Activated CD8-positive, alpha-beta T cell treated with anti-CD3 and anti-CD28 coated beads for 36 hours (primary cell): ENCODE results near the gene MYO9B. TPM values are rescaled to one million over a fixed set of nuclear protein-coding genes. Genes with fewer than 3 reads are reported as not detected.
A peak's percentile ranks its signal among the peaks of the same experiment; 100 is the strongest.

Experiments used
- ATAC-seq: fragments of 200-7000 bp; cut with Tn5 transposase; one replicate; pipeline ENCODE4 v1.10.0; 2021; ENCODE audit warnings: mild to moderate bottlenecking, moderate library complexity
- CTCF ChIA-PET: fragments of 350-600 bp; sonication (Branson Sonifier 250); formaldehyde crosslinking; loops from one replicate; lab custom pipeline; 2021; ENCODE audit warnings: antibody characterized with exemption; lab: Charles Lee
- POLR2A ChIA-PET: fragments of 350-600 bp; sonication (Branson Sonifier 250); formaldehyde crosslinking; loops from one replicate; lab custom pipeline; 2021; ENCODE audit warnings: antibody characterized with exemption; lab: Charles Lee
- DNase-seq: peaks from one replicate; pipeline ENCODE4 v3.0.0-alpha.2; 2020
- H3K27ac Mint-ChIP-seq: one replicate; pipeline ENCODE4 v1.8.0; 2021; ENCODE audit warnings: mild to moderate bottlenecking, mixed read lengths
- H3K27me3 Mint-ChIP-seq: one replicate; pipeline ENCODE4 v1.8.0; 2021; ENCODE audit warnings: mixed read lengths
- H3K36me3 Mint-ChIP-seq: one replicate; pipeline ENCODE4 v1.8.0; 2021; ENCODE audit warnings: low read depth, mixed read lengths
- H3K4me1 Mint-ChIP-seq: one replicate; pipeline ENCODE4 v1.8.0; 2021; ENCODE audit warnings: low read depth, mixed read lengths
- H3K4me3 Mint-ChIP-seq: one replicate; pipeline ENCODE4 v1.8.0; 2021; ENCODE audit warnings: mild to moderate bottlenecking, moderate library complexity, mixed read lengths
- H3K9me3 Mint-ChIP-seq: one replicate; pipeline ENCODE4 v1.8.0; 2021; ENCODE audit warnings: mixed read lengths
- CTCF ChIP-seq: fragments of 200-600 bp; IDR thresholded peaks from one replicate; pipeline ENCODE4 v1.8.0; 2022; ENCODE audit warnings: antibody characterized with exemption, mild to moderate bottlenecking
- intact Hi-C: fragments of 100-400 bp; cut with micrococcal nuclease; formaldehyde crosslinking; loops from one replicate; pipeline ENCODE4 v1.10.0; 2022
- total RNA-seq, 2 experiments: library from RNA; stranded (reverse); gene quantifications; one replicate each; pipeline ENCODE4 v1.2.3, GENCODE V29; 2021

Gene MYO9B
- total RNA-seq, 2 experiments from 2014 or later, result 111 to 112 TPM

GRCh38 chr19:17220207-17220758 is 144.7 kb downstream of the MYO9B start:
- Mint-ChIP-seq H3K4me1 (peaks cover 8% of the 10 kb centered on the region), H3K27me3 (no peaks in the 10 kb centered on the region), H3K36me3 (peaks cover 24% of the 10 kb centered on the region), H3K9me3 (no peaks in the 10 kb centered on the region), H3K4me3 (no peak overlapping the region), H3K27ac (no peak overlapping the region)
- ATAC-seq (no peak), DNase-seq (peak; percentile 28)
- TF ChIP-seq CTCF, result no peak
- intact Hi-C loops, result loop anchor here (10.0 kb wide), 1 partner anchor 145 kb away; the partner anchor contains the start of genes HAUS8 and MYO9B
- ChIA-PET CTCF (no interaction called here), POLR2A (interaction anchor here (0.7 to 1.0 kb wide), 5 partner anchors 12 to 1888 kb away, joined by 3 to 4 read pairs (median 3); no protein-coding TSS in a partner anchor)

- intact Hi-C loops, result loop anchor here (10.0 kb wide), 1 partner anchor 150 kb away; the partner anchor contains the start of genes HAUS8 and MYO9B
Measured at GRCh38 chr19:17225053-17225452, 149.5 kb downstream of the MYO9B start.

DNA sequence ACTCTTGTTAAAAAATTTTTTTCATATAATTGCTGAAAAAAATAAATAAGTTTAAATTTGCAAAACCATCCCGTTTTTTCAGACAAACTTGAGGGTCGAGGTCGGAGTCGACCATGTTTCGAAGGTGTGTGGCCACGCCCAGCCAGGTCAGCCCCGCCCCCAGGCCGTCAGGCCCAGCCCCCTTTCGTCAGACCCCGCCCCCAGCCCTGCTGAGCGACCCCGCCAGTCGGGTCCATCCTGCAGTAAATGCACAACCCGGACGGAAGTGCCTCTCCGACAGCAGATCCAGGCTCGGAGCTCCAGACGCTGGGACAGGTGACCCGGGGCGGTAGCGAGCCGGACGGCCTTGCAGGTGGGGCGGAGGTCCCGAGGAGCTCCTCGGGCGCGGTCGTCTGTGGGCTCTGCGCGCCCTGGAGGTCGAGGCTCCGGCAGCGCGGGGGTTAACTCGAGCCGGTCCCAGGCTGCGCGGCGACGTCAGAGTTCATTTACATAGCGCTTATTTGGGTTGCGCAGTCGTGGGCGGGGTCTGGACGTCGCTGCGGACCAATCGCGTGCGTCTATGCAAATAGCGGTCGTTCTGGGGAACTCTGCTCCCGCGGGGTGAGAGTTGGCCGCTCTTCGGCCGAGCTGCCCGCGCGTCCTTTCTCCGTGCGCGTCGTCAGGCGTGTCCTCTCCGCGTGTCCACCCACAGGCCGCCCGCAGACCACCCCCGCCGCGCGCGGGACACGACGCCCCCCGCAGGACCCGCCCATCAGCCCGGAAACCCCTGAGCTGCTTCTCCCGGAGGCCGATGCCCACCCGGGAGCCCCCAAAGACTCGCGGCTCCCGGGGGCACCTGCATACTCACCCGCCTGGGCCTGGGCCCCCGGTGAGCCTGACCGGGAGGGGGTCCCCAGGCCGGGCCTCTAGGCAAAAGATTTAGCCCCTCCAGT is 150.7 kb downstream of the MYO9B start, which contains the start of gene OCEL1:
Gene OCEL1, plus strand, starts transcription at position 225 of the 932 bp plus-strand sequence. Its CDS starts 22 bp downstream, at position 247.
- DNase-seq (peak; percentile 99), ATAC-seq (peak; percentile 92)
- peaks cover 4% of the 10 kb centered on the region for H3K4me1 Mint-ChIP-seq
- H3K9me3 Mint-ChIP-seq, result no peaks in the 10 kb centered on the region
- H3K27me3 Mint-ChIP-seq, result no peaks in the 10 kb centered on the region
- POLR2A ChIA-PET, result interaction anchor here (0.9 to 3.2 kb wide), 7 partner anchors 10 to 147 kb away, joined by 3 to 29 read pairs (median 5); partner anchors contain the start of gene USE1
- H3K36me3 Mint-ChIP-seq, result peaks cover 3% of the 10 kb centered on the region
- H3K4me3 Mint-ChIP-seq, result peak within 1 kb of the TSS; percentile 80
- CTCF ChIA-PET, result interaction anchor here (0.6 to 1.5 kb wide), 4 partner anchors 9 to 79 kb away, joined by 3 to 12 read pairs (median 3); partner anchors contain the start of genes MRPL34 and USE1
- intact Hi-C loops, result loop anchor here (1.0 to 10.0 kb wide), 2 partner anchors 11 to 151 kb away; partner anchors contain the start of genes HAUS8, MYO9B and USE1
- peak within 1 kb of the TSS; percentile 95 for H3K27ac Mint-ChIP-seq
- TF ChIP-seq CTCF, result no peak

More at GRCh38 chr19:17225053-17225452, 149.5 kb downstream of the MYO9B start:
- ChIA-PET CTCF (no interaction called here), POLR2A (interaction anchor here (1.9 to 3.2 kb wide), 3 partner anchors 10 to 14 kb away, joined by 5 to 29 read pairs (median 17); partner anchors contain the start of gene USE1)
- ATAC-seq (no peak), DNase-seq (no peak)
- Mint-ChIP-seq H3K4me1 (peaks cover 9% of the 10 kb centered on the region), H3K27ac (no peak overlapping the region), H3K9me3 (no peaks in the 10 kb centered on the region), H3K36me3 (peaks cover 2% of the 10 kb centered on the region), H3K4me3 (peak overlapping the region; percentile 26), H3K27me3 (no peaks in the 10 kb centered on the region)
- TF ChIP-seq CTCF, result no peak

DNA sequence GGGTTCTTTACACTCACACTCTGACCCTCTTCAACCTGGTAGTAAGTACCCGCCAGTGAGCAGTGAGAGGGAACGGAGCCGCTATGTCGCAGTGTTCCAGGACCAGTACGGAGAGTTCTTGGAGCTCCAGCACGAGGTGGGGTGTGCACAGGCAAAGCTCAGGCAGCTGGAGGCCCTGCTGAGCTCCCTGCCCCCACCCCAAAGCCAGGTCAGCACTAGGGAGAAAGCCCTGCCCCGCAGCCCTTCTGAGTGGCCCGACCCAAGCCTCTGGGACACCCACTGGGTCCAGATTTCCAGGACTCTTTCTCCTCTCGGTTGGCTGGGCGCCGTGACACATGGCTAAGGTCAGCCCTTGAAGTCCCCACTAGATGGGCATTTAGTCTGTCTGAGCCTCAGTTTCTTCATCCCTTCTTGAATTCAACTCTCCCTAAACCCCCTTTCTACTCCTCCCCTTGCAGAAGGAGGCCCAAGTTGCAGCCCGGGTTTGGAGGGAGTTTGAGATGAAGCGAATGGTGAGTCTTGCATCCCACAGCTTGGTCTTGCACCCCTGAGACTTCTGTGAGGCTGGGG is 152.3 kb downstream of the MYO9B start:
- CTCF ChIA-PET, result interaction anchor here (1.0 kb wide), 1 partner anchor 11 kb away, joined by 3 read pairs; no protein-coding TSS in a partner anchor
- Mint-ChIP-seq H3K4me3 (no peak overlapping the region), H3K9me3 (no peaks in the 10 kb centered on the region), H3K27me3 (no peaks in the 10 kb centered on the region), H3K27ac (no peak overlapping the region), H3K36me3 (peaks cover 8% of the 10 kb centered on the region), H3K4me1 (peaks cover 4% of the 10 kb centered on the region)
- ATAC-seq (no peak), DNase-seq (no peak)
- no peak for TF ChIP-seq CTCF
- intact Hi-C loops, result loop anchor here (10.0 kb wide), 1 partner anchor 153 kb away; the partner anchor contains the start of genes HAUS8 and MYO9B
- POLR2A ChIA-PET, result interaction anchor here (1.5 to 3.2 kb wide), 3 partner anchors 8 to 60 kb away, joined by 3 to 29 read pairs (median 17); partner anchors contain the start of gene USE1
